ENCODE results near the gene COPRS.

COPRS gene

DNA sequence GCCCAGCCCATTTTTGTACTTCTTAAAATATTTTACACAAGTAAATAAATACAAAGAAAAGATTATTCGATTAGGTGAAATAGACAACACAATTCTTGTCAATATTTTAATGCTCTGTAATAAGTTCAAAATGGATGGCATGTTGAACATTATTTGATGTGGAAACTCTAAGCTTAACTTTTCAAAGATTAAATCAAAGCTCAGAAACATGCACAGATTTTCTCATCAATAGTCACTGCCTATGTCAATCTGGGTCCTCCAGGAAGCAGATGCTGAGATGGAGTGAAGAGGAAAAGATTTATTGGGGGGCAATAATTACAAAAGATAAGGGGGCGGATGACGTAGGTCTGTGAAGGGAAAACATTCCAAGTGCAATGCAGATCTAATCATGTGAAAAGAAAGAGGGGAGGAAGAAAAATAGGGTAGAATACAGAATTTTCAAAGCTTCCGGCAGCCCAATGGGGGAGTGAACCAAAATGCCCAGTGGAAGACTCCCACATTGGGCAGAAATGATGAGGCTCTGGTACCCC, 50.5 kb downstream of the COPRS start:
- no peak for DNase-seq (ENCODE audit: low read depth, low spot score)

DNA sequence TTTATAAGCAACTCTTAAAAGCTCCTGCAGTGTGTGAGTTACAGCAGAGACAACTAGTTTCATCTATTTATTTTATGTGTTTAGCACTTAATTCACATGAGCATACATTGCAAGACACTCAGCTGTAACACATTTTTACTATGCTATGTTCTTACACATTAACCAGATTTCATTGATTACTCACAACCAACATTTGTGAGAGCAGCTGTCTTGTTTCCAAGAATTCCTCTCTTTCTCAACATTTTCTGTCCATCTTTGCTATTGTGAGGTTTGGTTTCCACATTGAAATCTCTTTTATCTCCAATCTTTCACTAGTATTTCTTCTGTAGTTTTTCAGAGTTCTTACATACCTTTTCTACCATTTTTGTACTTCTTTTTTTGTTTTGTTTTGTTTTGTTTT, 51.2 kb downstream of the COPRS start:
- DNase-seq (ENCODE audit: low read depth, low spot score), result no peak

- DNase-seq (ENCODE audit: low read depth, low spot score), result no peak
Observed at GRCh38 chr17:31806921-31807320, 52.1 kb downstream of the COPRS start.

GRCh38 chr17:31803494-31804213, 55.4 kb downstream of the COPRS start:
- DNase-seq (ENCODE audit: low read depth, low spot score), result no peak

DNA sequence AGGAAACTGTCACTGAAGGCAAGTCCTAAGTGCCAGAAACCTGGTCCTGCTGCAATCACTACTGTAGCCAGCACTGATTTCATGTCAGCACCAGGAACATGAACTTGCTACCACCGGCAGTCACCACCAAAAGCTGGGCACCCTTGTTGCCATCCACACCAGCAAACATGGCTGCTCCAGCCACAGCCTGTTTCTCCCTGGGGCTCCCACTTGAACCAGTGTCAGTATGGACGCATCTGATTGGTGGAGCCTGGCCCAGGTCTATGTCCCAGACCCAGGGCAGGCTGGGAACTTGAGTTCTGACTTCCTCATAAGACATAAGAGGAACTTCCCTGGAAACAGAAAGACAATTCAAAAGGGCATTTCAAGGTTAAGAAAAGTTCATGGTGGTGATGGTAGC, 56.5 kb downstream of the COPRS start:
- no peak for DNase-seq (ENCODE audit: low read depth, low spot score)
